Heart right ventricle (tissue), 16 donors: ENCODE results near the gene SLC45A2. TPM values are rescaled to one million over a fixed set of nuclear protein-coding genes. Genes with fewer than 3 reads are reported as not detected.

Experiments
- ATAC-seq, 8 donors: fragments of 200-7000 bp; cut with Tn5 transposase; one replicate each; pipeline ENCODE4 v1.9.1; 2020; ENCODE audit warnings: mild to moderate bottlenecking in 8 of 8, moderate library complexity in 8 of 8, moderate number of reproducible peaks in 1 of 8
- DNase-seq, 2 donors: peaks; one replicate each; pipeline ENCODE4 v3.0.0-alpha.2; 2020
- H3K27ac ChIP-seq, 10 donors: fragments of 200-600 bp; sonication (generic) in 2 of 10; one replicate each; pipeline versions ENCODE4 v1.5.0 to v1.8.0; 2020 to 2022; ENCODE audit warnings: mild to moderate bottlenecking in 3 of 10
- H3K27me3 ChIP-seq, 7 donors: fragments of 200-600 bp; one replicate each; pipeline ENCODE4 v1.8.0; 2021 to 2022; ENCODE audit warnings: mild to moderate bottlenecking in 2 of 7
- H3K36me3 ChIP-seq, 9 donors: fragments of 200-600 bp; sonication (generic) in 1 of 9; one replicate each; pipeline versions ENCODE4 v1.5.0 to v1.8.0; 2020 to 2022; ENCODE audit warnings: mild to moderate bottlenecking in 2 of 9
- H3K4me1 ChIP-seq, 9 donors: fragments of 200-600 bp; sonication (generic) in 1 of 9; one replicate each; pipeline versions ENCODE4 v1.5.0 to v1.8.0; 2020 to 2022; ENCODE audit warnings: mild to moderate bottlenecking in 4 of 9
- H3K4me3 ChIP-seq, 10 donors: fragments of 200-600 bp; sonication (generic) in 2 of 10; one replicate each; pipeline versions ENCODE4 v1.5.0 to v1.8.0; 2020 to 2022; ENCODE audit warnings: mild to moderate bottlenecking in 7 of 10, moderate library complexity in 2 of 10
- H3K9me3 ChIP-seq, 11 donors: fragments of 200-600 bp in 10 of 11; sonication (generic) in 2 of 11; one replicate each; pipeline versions ENCODE4 v1.5.0 to v1.8.0; 2013 to 2022; ENCODE audit warnings: mild to moderate bottlenecking in 2 of 11, control low read depth in 1 of 11, moderate library complexity in 1 of 11
- CTCF ChIP-seq, 9 donors: fragments of 200-600 bp; sonication (generic) in 2 of 9; IDR thresholded peaks; one replicate each; pipeline versions ENCODE4 v1.5.0 to v1.8.0; 2021 to 2022; ENCODE audit warnings: antibody characterized with exemption in 9 of 9, mild to moderate bottlenecking in 5 of 9, moderate library complexity in 1 of 9
- WGBS, 2 donors: extraction: QIAGEN DNeasy Blood & Tissue Kit; methylation state at CpG; one replicate each; pipeline ENCODE4 v1.1.7; 2013; ENCODE audit warnings: inconsistent platforms in 1 of 2; 5-methylcytosine and 5-hydroxymethylcytosine counted together
- intact Hi-C, 10 donors: fragments of 100-400 bp; cut with DNase I; formaldehyde crosslinking; loops; one replicate each; pipeline versions ENCODE4 v1.11.1 to v1.14.2; 2022
- polyA plus RNA-seq, 2 donors: library from polyadenylated mRNA; stranded (reverse); fragments of 200-250 nt; gene quantifications; one replicate each; pipeline ENCODE4 v1.2.3, GENCODE V29; 2013
- total RNA-seq, 10 donors: library from RNA; stranded (reverse); fragmentation: NEBNext Ultra II Directional in 3 of 10; extraction: Animal tissue kit (Norgen Biotek cat#: 25700) in 3 of 10; gene quantifications; one replicate each; pipeline versions ENCODE4 v1.2.1 to v1.2.4, GENCODE V29; 2021 to 2023
- donor health status: Arrhythmogenic right ventricular cardiomyopathy.
- donor health status: ischemic (EF 13 %, LVEDD 7.1; RV severe dilation, severe dysfunction).
- donor health status: healthy with polysubstance abuse.
- donor health status: DM: no; HTN: yes; CAD: no.
- donor health status: DM: no; HTN: no; CAD: no.
- donor health status: ischemic (EF 25% LVEDD 6.9; RV normal size, moderate dysfunction).
- donor health status: ischemic (EF 25% LVEDD 5.7; RV mildly dilated, moderate dysfunction).
- donor health status: healthy.
- donor health status: DM: yes; HTN: yes; CAD: no.
- donor health status: Ischemic cardiomyopathy.
- donor health status: ischemic (EF 35%, LVEDD 5.7; RV mildly dilated, moderate dysfunction).
- donor health status: nonischemic (EF 11% LVEDD 7.7; RV severe dilation, severe dysfunction).
- donor health status: DM: yes; HTN: yes; CAD: no.
- donor health status: PGD.
- donor health status: ischemic (EF 29% LVEDD 5.4; RV normal size, mild dysfunction).
- donor health status: nonischemic (EF 23%, LVEDD 6.1; RV moderate dilation, normal function).

SLC45A2 gene
- total and polyA plus RNA-seq, 12 donors = 0.09 to 0.15 (median 0.11) TPM; not detected in 9

- ATAC-seq = no peak
- intact Hi-C loops = loop anchor here in 3 of 10 donors (5.0 to 10.0 kb wide), 3 partner anchors 514 to 781 kb away; no protein-coding TSS in a partner anchor
- Histone ChIP-seq H3K9me3 (no peaks in the 10 kb centered on the region), H3K4me3 (no peak overlapping the region), H3K27ac (no peak overlapping the region), H3K36me3 (no peaks in the 10 kb centered on the region), H3K27me3 (no peaks in the 10 kb centered on the region), H3K4me1 (peaks cover 0 to 17% (median 0%) of the 10 kb centered on the region in 9 donors)
- WGBS, 2 donors = 95% methylated on average over 1 of the region's 1 CpG
- no peak for DNase-seq
- no peak for TF ChIP-seq CTCF (IDR thresholded peaks at IDR 0.05)
These were observed 6.2 kb downstream of the SLC45A2 start for GRCh38 chr5:33978306-33978705.

GRCh38 chr5:33976307-33976706, 8.2 kb downstream of the SLC45A2 start:
- no peak for DNase-seq
- Histone ChIP-seq H3K9me3 (no peaks in the 10 kb centered on the region), H3K4me1 (peaks cover 0 to 17% (median 0%) of the 10 kb centered on the region in 9 donors), H3K4me3 (no peak overlapping the region), H3K27ac (peak overlapping the region in 3 of 10 donors; percentile 28 to 41 (median 32)), H3K27me3 (no peaks in the 10 kb centered on the region), H3K36me3 (no peaks in the 10 kb centered on the region)
- ATAC-seq = no peak
- TF ChIP-seq CTCF (IDR thresholded peaks at IDR 0.05) = no peak
- 83 to 86% methylated on average over 1 of the region's 1 CpG for WGBS, 2 donors
- intact Hi-C loops = loop anchor here in 3 of 10 donors (5.0 to 10.0 kb wide), 3 partner anchors 512 to 779 kb away; no protein-coding TSS in a partner anchor

- H3K27me3 ChIP-seq = no peaks in the 10 kb centered on the region
- no peak overlapping the region for H3K4me3 ChIP-seq
- intact Hi-C loops = loop anchor here in 3 of 10 donors (5.0 to 10.0 kb wide), 3 partner anchors 511 to 779 kb away; no protein-coding TSS in a partner anchor
- H3K9me3 ChIP-seq = no peaks in the 10 kb centered on the region
- WGBS, 2 donors = 40 to 42% methylated on average over 5 of the region's 5 CpGs
- peak overlapping the region in 4 of 10 donors; percentile 14 to 41 (median 30) for H3K27ac ChIP-seq
- peak in 3 of 8 donors; percentile 35 to 42 (median 41) for ATAC-seq
- peaks cover 0 to 17% (median 0%) of the 10 kb centered on the region in 9 donors for H3K4me1 ChIP-seq
- no peak for TF ChIP-seq CTCF (IDR thresholded peaks at IDR 0.05)
- no peaks in the 10 kb centered on the region for H3K36me3 ChIP-seq
- DNase-seq = no peak
These were observed 8.6 kb downstream of the SLC45A2 start for GRCh38 chr5:33975852-33976251.

- ATAC-seq = no peak
- TF ChIP-seq CTCF (IDR thresholded peaks at IDR 0.05) = no peak
These were observed 11.2 kb downstream of the SLC45A2 start for GRCh38 chr5:33973271-33973670.

More at GRCh38 chr5:33973271-33973670, 11.2 kb downstream of the SLC45A2 start:
- H3K4me3 ChIP-seq = no peak overlapping the region
- WGBS, 2 donors = 83 to 90% methylated on average over 2 of the region's 2 CpGs
- intact Hi-C loops = loop anchor here in 4 of 10 donors (5.0 to 10.0 kb wide), 4 partner anchors 508 to 541 kb away; no protein-coding TSS in a partner anchor
- no peak for DNase-seq
- H3K27ac ChIP-seq = no peak overlapping the region
- peaks cover 0 to 17% (median 0%) of the 10 kb centered on the region in 9 donors for H3K4me1 ChIP-seq
- H3K9me3 ChIP-seq = no peaks in the 10 kb centered on the region
- no peaks in the 10 kb centered on the region for H3K36me3 ChIP-seq
- no peaks in the 10 kb centered on the region for H3K27me3 ChIP-seq
